Measurements from ENCODE around the gene PPM1H. TPM values are rescaled to one million over a fixed set of nuclear protein-coding genes. Genes with fewer than 3 reads are reported as not detected.

PPM1H gene
- total and polyA plus RNA-seq, 10 of the 15 experiments (the other 5 are each of a cell fraction or from before 2014, with no cell fraction given): 0.11 to 0.83 (median 0.49) TPM

GRCh38 chr12:62912644-62913043 lies 22.3 kb downstream of the PPM1H start:
- in situ Hi-C loops (cut with MboI): no loop called here
- WGBS (ENCODE audit: insufficient coverage, insufficient replicate concordance, low lambda C conversion rate, missing lambda C conversion rate): 8% methylated on average over 4 of the region's 4 CpGs
- SMC1A ChIA-PET (ENCODE audit: uncharacterized antibody, unreplicated experiment): no interaction called here

More at GRCh38 chr12:62912644-62913043, 22.3 kb downstream of the PPM1H start:
- RAD21 ChIA-PET (ENCODE audit: unreplicated experiment): no interaction called here
- Histone ChIP-seq H3K27me3 (replicated peaks in 1 of 2; ENCODE audit: control insufficient read depth in 2 of 2, insufficient read depth in 2 of 2, low read length in 1 of 2) (no peaks in the 10 kb centered on the region), H3K9me3 (replicated peaks; ENCODE audit: control insufficient read depth, insufficient read depth, low read length) (no peaks in the 10 kb centered on the region), H3K36me3 (ENCODE audit: control insufficient read depth in 2 of 2, insufficient read depth in 2 of 2, low read length in 1 of 2) (no peaks in the 10 kb centered on the region), H4K20me1 (ENCODE audit: control insufficient read depth, insufficient read depth) (no peaks in the 10 kb centered on the region), H3K9ac (ENCODE audit: control insufficient read depth, insufficient read depth, low read length) (no peak overlapping the region), H3K27ac (ENCODE audit: control insufficient read depth, insufficient read depth) (no peak overlapping the region), H3K79me2 (ENCODE audit: control insufficient read depth, insufficient read depth, low read length) (no peaks in the 10 kb centered on the region), H3K4me2 (ENCODE audit: control insufficient read depth, insufficient read depth) (no peak overlapping the region), H3K4me1 (ENCODE audit: control insufficient read depth, insufficient read depth, low read length) (no peaks in the 10 kb centered on the region), H3K4me3 (no peak overlapping the region), H2AFZ (ENCODE audit: control insufficient read depth, low read depth, low read length) (no peak overlapping the region)
- no TSS peak for BruUV-seq (replicated peaks)
- CTCF ChIA-PET: no interaction called here
- DNase-seq (ENCODE audit: low read depth, low spot score) (no peak), FAIRE-seq (no peak), ATAC-seq (no peak)
- intact Hi-C loops (cut with micrococcal nuclease; ENCODE audit: unreplicated experiment): no loop called here
- POLR2A ChIA-PET: no interaction called here
- TF ChIP-seq YBX1 (IDR thresholded peaks at IDR 0.05): no peak
- TF ChIP-seq SREBF1 (IDR thresholded peaks at IDR 0.05; ENCODE audit: low read length): no peak
- TF ChIP-seq GABPA (IDR thresholded peaks at IDR 0.05; ENCODE audit: low read depth): no peak
- TF ChIP-seq SIX5 (IDR thresholded peaks at IDR 0.05; ENCODE audit: low read depth, low read length, severe bottlenecking): no peak
- TF ChIP-seq BRCA1 (IDR thresholded peaks at IDR 0.05; ENCODE audit: low read depth, low read length): no peak
- no peak for TF ChIP-seq GATAD2B (conservative IDR thresholded peaks at IDR 0.05; ENCODE audit: low read depth)
- TF ChIP-seq CBX5 (IDR thresholded peaks at IDR 0.05; ENCODE audit: low read depth): no peak
- no peak for TF ChIP-seq ZNF207 (IDR thresholded peaks at IDR 0.05; ENCODE audit: borderline replicate concordance)
- TF ChIP-seq IRF4 (IDR thresholded peaks at IDR 0.05; ENCODE audit: low read depth, low read length): no peak
- TF ChIP-seq ZZZ3 (IDR thresholded peaks at IDR 0.05; ENCODE audit: control insufficient read depth, insufficient read length, low read depth): no peak
- no peak for TF ChIP-seq REST (IDR thresholded peaks at IDR 0.05; ENCODE audit: low read depth, low read length)
- TF ChIP-seq EED (IDR thresholded peaks at IDR 0.05; ENCODE audit: low read depth): no peak
- TF ChIP-seq SPI1 (IDR thresholded peaks at IDR 0.05; ENCODE audit: borderline replicate concordance, insufficient read depth, low read depth, low read length): no peak
- no peak for TF ChIP-seq HSF1 (IDR thresholded peaks at IDR 0.05; ENCODE audit: low read depth, low read length)

All from GM12878 (cell line).